Spleen (tissue), 7 donors: ENCODE data around the gene EIF2S2.

Source experiments
- CTCF ChIP-seq, 11 experiments: fragments of 200-600 bp in 7 of 11; fragments of 450-650 bp in 4 of 11; sonication (generic) in 4 of 11; IDR thresholded peaks in 8 of 11; conservative IDR thresholded peaks in 3 of 11; 1 replicate in 7 of 11; 2 replicates in 4 of 11; pipeline versions ENCODE4 v1.4.0 to v1.8.0; 2016 to 2021; ENCODE audit warnings: antibody characterized with exemption in 11 of 11, inconsistent platforms in 4 of 11, mild to moderate bottlenecking in 1 of 11
- POLR2A ChIP-seq, 3 donors: fragments of 450-650 bp; IDR thresholded peaks; one replicate each; pipeline ENCODE4 v1.5.1; 2017; ENCODE audit warnings: antibody characterized with exemption in 3 of 3, mild to moderate bottlenecking in 1 of 3
- donor health status: DM: no; HTN: no; CAD: no; lungs with moderate emphysema.
- donor health status: DM: no; HTN: no; CAD: no.
- donor health status: DM: no; HTN: no; CAD: no.

GRCh38 chr20:34045930-34046725, 65.9 kb downstream of the EIF2S2 start:
- TF ChIP-seq CTCF (IDR thresholded peaks at IDR 0.05 in 8 of 11, conservative IDR thresholded peaks at IDR 0.05 in 3 of 11) = no peak
- no peak for TF ChIP-seq POLR2A (IDR thresholded peaks at IDR 0.05)
